ENCODE data around the gene IDUA.

Gene IDUA

GRCh38 chr4:1030559-1030958 is 43.7 kb downstream of the IDUA start:
- DNase-seq (ENCODE audit: low read depth in 2 of 2), result no peak

- no peak for DNase-seq (ENCODE audit: low read depth in 2 of 2)
These were observed 44.5 kb downstream of the IDUA start for GRCh38 chr4:1031346-1031745.

DNA sequence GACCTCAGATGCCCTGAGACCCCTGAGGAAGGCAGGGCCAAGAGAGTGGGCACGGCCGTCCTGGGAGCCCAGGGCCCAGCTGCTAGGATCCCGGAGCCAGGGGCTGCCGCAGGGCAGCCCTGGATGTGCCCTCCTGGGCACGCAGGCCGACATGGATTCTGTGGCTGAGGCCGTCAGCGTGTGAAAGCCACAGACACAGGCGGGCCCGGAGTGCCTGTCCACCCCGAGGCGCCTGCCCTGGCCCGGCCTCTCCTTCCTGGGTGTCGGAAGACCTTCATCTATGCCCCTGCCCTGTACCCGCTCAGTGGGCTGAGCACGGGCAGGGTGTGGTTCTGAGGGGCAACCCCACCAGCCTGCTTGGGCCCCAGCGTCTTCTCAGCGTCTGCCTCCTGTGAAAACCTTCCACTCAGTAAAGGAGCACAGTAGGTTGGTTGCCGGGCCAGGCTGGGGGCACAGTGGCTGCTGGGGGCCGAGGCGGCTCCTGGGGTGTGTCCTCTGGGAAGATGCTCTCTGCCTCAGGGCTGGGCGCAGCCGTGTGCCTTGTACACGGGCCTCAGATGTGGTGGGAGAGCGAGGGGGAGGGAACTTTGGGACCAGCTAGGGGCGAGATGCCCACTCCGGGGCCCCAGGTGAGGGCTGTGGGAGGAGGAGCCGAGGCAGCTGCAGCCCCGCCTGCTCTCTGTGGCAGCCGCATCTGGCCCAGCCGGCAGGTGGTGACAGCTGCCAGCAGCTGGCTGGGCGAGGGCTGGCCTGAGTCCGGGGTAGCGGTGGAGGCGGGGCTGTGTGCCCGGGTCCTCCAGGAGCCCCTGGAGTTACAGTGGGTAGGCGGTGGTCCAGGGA is 45.3 kb downstream of the IDUA start:
- DNase-seq (ENCODE audit: low read depth in 2 of 2), result no peak

DNA sequence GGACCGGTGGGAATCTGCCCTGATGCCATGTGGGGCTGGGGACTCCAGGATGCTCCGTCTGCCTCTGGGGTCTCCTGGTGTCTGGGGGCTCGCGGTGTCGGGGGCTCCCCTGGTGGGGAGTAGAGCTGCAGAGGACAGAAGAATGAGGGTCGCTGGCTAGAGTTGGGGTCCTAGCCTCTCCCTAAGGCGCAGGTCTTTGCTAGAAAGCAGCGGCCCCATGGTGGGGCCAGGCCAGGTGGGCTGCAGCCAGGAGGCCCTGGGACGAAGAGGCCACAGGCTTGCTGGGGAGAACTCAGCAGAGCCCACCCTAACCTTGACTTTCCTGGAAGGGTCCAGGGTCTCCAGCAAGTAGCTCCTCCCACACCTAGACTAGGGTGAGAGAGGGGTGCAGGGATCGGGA is 46.0 kb downstream of the IDUA start:
- no peak for DNase-seq (ENCODE audit: low read depth in 2 of 2)

- DNase-seq (ENCODE audit: low read depth in 2 of 2), result no peak
These were observed 47.2 kb downstream of the IDUA start for GRCh38 chr4:1033840-1034551.

DNA sequence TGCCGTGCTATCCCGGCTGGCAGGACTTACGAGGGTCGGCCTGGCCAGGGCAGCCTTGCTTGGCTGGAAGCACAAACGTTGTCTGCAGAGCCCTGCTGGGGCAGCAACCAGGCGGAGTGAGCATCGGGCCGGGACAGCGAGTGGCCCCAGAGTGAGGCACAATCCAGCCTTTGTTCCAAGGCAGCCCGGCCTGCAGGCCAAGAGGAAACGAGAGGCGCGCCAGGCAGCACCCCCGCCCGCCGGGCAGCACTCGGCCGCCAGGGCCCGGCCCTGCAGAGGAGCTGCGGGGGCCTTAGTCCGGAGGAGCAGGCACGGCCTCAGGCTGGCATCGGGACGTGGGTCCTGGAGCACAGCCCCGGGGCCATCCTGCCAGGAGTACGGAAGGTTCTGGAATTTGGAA is 48.7 kb downstream of the IDUA start:
- no peak for DNase-seq (ENCODE audit: low read depth in 2 of 2)

GRCh38 chr4:1036095-1036494 is 49.3 kb downstream of the IDUA start:
- no peak for DNase-seq (ENCODE audit: low read depth in 2 of 2)

GRCh38 chr4:1036976-1037810 is 50.3 kb downstream of the IDUA start:
- DNase-seq (ENCODE audit: low read depth in 2 of 2), result no peak

DNA sequence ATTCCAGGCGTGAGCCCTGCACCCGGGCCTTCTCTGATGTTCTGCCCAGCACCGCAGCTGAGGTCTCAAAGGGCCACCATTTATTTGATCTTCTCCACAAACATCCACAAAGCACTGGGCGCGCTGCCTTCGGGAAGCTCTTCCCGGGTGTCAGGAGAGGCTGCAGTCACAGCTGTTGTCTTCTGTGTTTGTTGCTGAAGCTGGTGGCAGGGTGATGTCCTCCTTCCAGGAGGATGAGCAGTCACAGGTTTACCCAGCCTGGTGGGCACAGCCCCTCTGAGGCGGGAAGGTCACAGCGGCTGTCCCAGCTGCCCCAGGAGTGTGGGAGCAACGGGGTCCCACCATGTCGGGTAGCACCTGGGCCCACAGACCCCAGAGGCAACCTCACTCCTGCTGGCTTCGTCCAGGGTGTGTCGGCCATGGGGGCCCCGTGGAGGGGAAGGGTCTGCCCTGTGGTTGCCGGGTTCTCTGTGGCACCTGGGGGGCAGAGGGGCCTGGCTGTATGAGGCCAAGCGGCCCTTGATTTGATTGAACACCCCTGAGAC is 52.2 kb downstream of the IDUA start:
- no peak for DNase-seq (ENCODE audit: low read depth in 2 of 2)

- no peak for DNase-seq (ENCODE audit: low read depth in 2 of 2)
These were observed 52.9 kb downstream of the IDUA start for GRCh38 chr4:1039493-1040343.

GRCh38 chr4:1040344-1041146 is 53.7 kb downstream of the IDUA start:
- DNase-seq (ENCODE audit: low read depth in 2 of 2), result no peak

DNA sequence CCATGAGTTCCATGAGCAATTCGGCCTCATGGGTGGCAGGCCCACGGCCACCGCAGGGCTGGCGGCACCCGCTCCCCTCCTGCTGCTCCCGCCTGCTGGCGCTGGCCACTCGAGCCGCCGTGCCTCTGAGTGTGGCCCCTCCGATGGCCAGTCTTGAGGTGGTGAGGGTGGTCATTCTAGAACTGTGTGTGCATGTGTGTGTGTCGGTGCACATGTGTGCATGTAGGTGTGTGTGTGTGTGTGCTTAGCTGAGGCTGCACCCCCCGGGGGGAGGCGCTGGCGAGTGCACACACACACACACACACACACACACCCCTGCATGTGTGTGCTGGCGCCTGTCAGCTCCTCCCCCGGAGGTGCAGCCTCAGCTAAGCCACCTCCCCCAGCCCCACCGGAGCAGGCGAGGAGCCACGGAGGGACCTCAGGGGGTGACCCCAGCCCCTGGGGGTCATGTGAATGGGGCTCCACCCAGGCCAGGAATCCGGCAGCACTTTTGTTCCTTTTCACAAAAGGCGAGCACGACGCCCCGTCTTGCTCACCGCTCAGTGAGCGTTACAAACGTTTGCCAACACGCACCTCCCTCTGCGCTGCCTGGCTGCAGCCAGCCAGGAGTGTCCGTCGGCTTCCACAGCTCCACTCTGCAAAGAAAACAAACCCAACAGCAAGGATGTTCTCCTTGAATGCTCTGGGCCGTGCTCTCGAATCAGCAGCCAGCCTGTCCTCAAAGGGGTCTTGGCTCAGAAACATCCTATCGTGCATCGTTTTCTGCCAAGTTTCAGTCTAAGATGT is 54.5 kb downstream of the IDUA start:
- DNase-seq (ENCODE audit: low read depth in 2 of 2), result no peak

DNA sequence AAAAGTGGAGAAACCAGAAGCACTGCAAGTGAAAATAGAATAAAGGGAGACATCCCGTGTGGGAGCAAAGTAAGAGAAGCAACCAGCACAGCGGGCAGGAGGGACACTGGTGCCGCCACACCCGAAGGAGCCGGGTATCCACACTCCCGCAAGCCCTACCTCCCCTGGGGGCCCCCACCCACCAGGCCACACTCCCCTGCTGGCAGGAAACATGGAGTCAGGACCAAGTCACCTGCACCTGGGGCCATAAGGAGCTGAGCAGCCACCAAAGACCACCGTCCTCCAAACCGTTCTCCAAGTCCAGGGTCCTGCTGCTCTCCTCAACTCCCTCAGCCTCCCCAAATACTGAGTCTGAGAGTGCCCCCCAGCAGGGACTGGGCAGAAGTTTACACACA is 55.1 kb downstream of the IDUA start:
- no peak for DNase-seq (ENCODE audit: low read depth in 2 of 2)

DNA sequence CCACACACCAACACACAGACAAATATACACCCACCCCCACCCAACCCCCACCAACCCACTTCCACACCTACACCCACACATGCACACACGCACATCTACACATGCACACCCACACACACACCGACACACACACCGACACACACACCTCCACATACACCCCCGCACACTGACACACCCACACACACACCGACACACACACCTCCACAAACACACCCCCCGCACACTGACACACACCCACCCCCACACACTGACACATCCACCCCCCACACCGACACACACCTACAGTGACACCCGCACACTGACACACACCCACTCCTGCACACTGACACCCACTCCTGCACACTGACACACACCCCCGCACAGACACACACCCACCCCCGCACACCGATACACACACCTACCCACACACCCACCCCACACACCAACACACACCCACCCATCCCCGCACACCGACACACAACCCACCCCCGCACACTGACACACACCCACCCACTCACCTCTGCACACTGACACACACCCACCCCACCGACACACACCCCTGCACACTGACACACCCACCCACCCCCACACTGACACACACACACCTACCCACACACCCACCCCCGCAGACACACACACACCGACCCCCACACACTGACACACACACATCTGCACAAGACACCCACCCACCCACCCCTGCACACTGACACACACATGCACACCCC is 55.7 kb downstream of the IDUA start:
- no peak for DNase-seq (ENCODE audit: low read depth in 2 of 2)

DNA sequence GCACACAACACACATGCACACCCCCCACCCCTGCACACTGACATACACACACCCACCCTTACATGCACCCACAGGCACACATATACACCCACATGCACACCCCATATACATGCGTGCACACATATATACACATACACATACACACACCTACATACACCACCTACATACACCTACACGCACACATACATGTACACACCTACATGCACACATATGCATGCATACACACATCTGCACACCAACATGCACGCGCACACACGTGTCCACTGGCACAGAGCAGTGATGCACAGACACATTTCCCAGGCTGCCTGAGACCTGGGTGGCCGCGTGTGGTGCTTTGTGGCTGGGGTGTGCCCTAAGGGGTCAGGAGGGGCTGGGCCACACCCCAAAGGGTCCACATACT is 56.3 kb downstream of the IDUA start:
- DNase-seq (ENCODE audit: low read depth in 2 of 2), result no peak

DNA sequence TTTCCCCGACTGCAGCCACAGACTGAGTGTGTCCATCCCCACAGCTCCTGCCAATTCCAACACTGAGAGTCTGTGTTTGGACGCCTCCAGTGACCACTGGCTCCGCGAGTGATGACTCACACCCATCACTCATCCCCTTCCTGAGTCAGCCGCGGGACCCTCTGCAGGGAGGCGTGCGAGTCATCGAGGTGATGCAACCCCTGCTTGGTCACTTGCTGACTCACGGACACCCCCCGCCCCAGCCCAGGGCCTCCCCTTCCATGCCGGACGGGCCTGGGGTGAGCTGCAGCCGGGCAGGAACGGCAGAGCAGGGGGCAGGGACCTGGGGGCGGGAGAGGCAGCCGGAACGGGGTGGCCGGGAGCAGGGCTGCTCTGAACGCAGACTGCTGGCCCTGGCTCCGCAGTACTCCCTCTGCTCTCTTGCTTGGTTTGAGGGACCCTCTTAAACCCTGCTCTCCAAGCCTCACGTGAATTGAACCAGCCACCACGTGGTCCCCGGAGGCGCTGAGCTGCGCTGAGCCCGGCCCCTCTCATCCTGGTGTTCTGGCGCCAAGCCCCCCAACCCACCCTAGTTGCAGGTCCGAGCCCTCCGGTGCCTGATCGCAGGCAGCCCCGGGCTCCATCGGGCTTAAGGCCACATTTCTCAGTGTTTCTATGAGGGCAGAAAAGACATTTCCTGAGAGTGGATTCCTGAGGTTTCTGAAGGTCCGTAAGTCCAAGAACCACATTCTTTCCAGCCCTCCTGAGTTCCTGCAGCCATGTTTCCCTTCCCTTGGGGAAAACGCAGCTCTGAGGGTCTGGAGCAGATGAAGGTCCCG is 57.0 kb downstream of the IDUA start:
- no peak for DNase-seq (ENCODE audit: low read depth in 2 of 2)

GRCh38 chr4:1044469-1045192 is 57.8 kb downstream of the IDUA start:
- DNase-seq (ENCODE audit: low read depth in 2 of 2), result no peak
